GM19351 (cell line): ENCODE results near the gene CACFD1.

ENCODE experiments used
- ATAC-seq: cut with Tn5 transposase; IDR thresholded peaks from one replicate; pipeline ENCODE4 v1.9.1; 2021; ENCODE audit warnings: mild to moderate bottlenecking, moderate library complexity; ENCODE audit not compliant: unreplicated experiment

The CACFD1 gene

GRCh38 chr9:133459476-133460404, at the start of gene CACFD1:
Gene CACFD1, plus strand, starts transcription at chr9:133459978. Its CDS starts 89 bp downstream, at chr9:133460067.
- peak; percentile 82 for ATAC-seq

DNA sequence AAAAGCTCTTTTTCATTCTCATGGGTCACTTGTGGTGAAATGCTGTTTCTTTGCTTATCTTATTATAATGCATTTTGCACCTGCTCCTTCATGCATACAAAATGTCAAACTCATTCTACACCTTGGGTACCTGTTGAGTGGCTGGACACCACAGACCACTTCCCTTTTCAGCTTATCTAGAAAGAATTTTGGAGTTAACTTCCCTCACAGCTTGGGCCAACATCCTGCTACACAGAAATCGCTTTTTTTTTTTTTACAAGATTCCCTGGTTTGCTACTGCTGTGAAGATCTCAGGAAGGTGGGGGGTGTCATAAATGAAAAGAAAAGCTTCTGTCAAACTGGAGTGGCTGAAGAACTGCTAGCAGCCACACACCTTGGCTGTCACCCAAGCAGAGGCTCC, 44.6 kb upstream of the CACFD1 start:
- no peak for ATAC-seq

DNA sequence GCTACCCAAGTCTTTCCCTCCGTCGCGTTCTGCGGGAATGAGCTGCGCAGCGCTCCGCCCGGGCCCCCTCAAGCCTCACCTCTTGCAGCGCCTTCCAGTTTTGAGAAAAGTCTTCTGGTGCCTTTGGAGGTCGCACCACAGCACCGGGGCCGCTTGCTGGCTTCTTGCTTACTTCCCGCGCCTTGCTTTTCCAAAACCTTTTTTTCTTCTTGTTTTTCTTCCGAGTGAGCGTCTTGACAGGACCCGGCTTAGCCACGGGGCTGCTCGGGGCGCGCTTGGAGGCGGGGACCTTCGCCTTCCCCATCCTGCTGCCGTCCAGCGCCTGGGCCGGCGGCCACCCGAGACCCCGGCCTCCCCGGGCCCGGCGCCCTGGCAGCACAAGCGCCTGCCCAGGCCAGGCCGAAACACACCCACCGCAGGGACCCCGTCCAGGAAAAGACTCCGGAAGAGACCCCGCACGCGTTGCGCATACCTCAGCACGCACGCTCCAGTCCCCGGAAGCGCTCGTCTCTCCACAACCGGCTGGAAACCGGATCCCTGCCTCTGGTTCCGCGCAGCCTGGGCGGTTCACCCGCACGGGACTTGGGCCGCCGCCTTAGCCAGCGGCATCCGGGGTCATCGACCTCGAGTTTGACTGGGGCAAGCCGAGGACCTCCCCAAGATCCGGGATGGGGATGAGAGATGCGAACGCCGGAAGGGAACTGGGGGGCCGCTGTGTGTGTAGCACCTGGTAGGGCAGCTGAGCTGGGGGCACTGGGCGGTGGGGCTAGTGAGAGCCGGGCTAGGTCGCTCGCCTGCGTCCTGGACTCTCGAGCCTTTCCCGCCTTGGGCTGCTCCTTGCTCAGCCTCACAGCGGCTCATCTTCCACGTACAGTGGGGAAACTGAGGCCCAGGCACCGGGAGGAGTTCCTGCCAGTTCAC, 42.0 kb upstream of the CACFD1 start, which contains the start of gene REXO4:
REXO4 (minus strand) TSS at position 470 of the 921 bp plus-strand sequence; CDS start at position 304, 166 bp downstream.
- peak; percentile 57 for ATAC-seq

GRCh38 chr9:133419005-133419404, 40.8 kb upstream of the CACFD1 start:
- no peak for ATAC-seq

- ATAC-seq = peak; percentile 36
Measured at GRCh38 chr9:133420392-133420827, 39.4 kb upstream of the CACFD1 start.

GRCh38 chr9:133421615-133422542, 37.9 kb upstream of the CACFD1 start, which contains the start of gene ADAMTS13:
Gene ADAMTS13, plus strand, starts transcription at chr9:133422367. Its CDS starts 77 bp downstream, at chr9:133422444.
- ATAC-seq = peak; percentile 50

GRCh38 chr9:133423216-133423615, 36.6 kb upstream of the CACFD1 start:
- ATAC-seq = no peak

- ATAC-seq = no peak
Measured at GRCh38 chr9:133424187-133424586, 35.6 kb upstream of the CACFD1 start.

DNA sequence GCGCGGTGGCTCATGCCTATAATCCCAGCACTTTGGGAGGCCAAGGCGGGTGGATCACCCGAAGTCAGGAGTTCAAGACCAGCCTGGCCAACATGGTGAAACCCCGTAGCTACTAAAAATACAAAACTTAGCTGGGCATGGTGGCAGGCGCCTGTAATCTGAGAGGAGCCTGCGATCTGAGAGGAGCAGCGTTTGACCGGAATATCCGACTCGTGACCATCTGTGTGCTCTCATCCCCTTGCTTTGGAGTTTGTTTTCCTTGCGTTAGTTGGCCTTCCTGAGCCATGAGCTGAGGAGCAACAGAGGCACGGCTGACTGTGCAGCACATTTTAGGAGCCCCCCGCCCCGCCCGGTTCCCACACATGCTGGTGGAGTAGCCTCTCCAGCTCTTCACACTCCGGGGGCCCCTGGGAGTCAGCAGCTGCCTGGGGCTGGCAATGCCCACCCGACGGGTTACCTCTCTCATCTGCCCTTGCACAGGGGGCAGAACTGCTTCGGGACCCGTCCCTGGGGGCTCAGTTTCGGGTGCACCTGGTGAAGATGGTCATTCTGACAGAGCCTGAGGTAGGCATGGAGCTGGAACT, 34.6 kb upstream of the CACFD1 start:
- ATAC-seq = no peak

- ATAC-seq = no peak
Measured at GRCh38 chr9:133426011-133426410, 33.8 kb upstream of the CACFD1 start.

DNA sequence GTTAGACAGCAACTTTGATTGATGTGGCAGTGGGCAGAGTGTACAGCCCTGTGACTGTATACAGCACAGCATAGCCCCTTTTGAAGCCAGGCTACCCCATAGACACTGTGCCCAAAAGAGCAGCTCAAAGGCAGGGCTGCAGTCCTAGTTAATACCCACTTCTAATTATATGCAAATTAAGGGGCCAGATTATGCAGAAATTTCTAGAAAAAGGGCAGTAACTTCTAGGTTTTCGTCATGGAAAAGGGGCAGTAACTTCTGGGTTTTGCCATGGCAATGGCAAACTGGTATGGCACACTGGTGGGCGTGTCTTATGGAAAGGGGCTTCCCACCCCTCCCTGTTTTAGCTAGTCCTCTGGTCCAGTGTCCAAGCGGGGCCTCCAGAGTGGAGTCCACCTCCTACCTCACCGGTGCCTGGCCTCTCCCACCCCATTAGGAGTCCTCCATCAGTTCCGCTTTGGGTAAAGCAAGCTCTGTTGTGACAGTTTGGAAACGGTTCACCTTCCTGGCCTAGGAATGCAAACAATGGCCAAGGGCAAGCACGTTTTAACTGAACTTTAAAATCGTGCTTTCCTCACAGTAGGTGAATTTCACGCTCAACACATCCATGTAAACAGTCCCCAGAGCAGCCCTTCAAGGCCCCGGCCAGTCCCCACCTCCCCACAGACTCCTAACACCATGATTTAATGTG, 32.0 kb upstream of the CACFD1 start:
- ATAC-seq = no peak

- ATAC-seq = no peak
Measured at GRCh38 chr9:133428617-133429101, 31.1 kb upstream of the CACFD1 start.

- ATAC-seq = no peak
Measured at GRCh38 chr9:133429214-133429613, 30.6 kb upstream of the CACFD1 start.

- ATAC-seq = no peak
Measured at GRCh38 chr9:133429641-133430161, 30.1 kb upstream of the CACFD1 start.

- no peak for ATAC-seq
Measured at GRCh38 chr9:133430244-133430643, 29.5 kb upstream of the CACFD1 start.

DNA sequence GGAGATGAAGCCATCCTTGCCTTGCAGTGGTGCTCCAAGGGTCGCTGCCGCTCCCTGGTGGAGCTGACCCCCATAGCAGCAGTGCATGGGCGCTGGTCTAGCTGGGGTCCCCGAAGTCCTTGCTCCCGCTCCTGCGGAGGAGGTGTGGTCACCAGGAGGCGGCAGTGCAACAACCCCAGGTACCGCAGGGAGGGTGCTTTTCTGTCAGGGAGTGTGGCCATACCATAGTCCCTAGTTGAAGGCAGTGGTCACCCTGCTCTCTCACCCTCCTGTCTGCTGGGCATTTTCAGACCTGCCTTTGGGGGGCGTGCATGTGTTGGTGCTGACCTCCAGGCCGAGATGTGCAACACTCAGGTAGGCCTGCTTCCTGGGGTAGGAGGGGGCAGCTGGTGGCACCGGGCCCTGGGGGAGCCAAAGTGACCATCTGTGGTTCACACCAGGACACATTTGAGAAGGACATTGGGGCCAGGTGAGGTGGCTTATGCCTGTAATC, 26.4 kb upstream of the CACFD1 start:
- no peak for ATAC-seq

- no peak for ATAC-seq
Measured at GRCh38 chr9:133436681-133437080, 23.1 kb upstream of the CACFD1 start.

DNA sequence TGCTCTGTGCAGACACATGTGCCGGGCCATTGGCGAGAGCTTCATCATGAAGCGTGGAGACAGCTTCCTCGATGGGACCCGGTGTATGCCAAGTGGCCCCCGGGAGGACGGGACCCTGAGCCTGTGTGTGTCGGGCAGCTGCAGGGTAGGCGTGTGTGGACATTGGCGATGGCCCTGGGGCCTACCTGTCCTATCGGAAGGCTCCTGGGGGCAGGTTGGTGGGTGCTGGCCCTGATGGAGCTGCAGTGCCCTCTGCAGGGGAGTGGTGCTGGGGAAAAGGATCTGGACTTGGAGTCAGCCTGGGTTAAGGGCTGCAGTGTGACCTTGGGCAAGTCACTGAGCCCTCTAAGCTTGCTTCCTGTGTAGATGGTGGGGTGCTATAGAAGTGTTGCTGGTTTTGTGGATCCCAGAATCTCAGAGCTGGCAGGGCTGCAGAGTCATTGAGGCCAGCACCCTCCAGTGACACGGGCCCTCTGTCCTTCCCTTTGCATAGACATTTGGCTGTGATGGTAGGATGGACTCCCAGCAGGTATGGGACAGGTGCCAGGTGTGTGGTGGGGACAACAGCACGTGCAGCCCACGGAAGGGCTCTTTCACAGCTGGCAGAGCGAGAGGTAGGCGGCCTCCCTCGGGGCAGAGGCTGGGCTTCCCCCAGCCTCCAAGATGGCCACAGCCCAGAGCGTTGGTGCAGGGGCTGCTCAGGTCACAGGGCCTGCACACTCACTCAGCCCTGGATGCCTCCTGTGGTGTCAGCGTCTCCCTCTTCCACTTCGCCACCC, 21.8 kb upstream of the CACFD1 start:
- no peak for ATAC-seq
